HL-60/S4 (cell line): ENCODE data around the gene LSR.

Experiments used
- in situ Hi-C: fragments of 300-500 bp; cut with MboI; formaldehyde crosslinking; loops from 2 replicates; pipeline ENCODE4 v1.14.3; 2022; ENCODE audit warnings: low sequenced_read_pairs

LSR gene

GRCh38 chr19:35298561-35298972, 49.8 kb downstream of the LSR start:
- in situ Hi-C loops: no loop called here

- in situ Hi-C loops: no loop called here
Measured at GRCh38 chr19:35299523-35300338, 50.9 kb downstream of the LSR start.

- in situ Hi-C loops: no loop called here
Measured at GRCh38 chr19:35300339-35300649, 51.5 kb downstream of the LSR start.

- in situ Hi-C loops: no loop called here
Measured at GRCh38 chr19:35301961-35302360, 53.2 kb downstream of the LSR start.

GRCh38 chr19:35302446-35302845, 53.6 kb downstream of the LSR start:
- in situ Hi-C loops: no loop called here

- in situ Hi-C loops: no loop called here
Measured at GRCh38 chr19:35303357-35303915, 54.6 kb downstream of the LSR start.

- in situ Hi-C loops: no loop called here
Measured at GRCh38 chr19:35304036-35304435, 55.2 kb downstream of the LSR start.

- in situ Hi-C loops: no loop called here
Measured at GRCh38 chr19:35305181-35305580, 56.4 kb downstream of the LSR start.

GRCh38 chr19:35306473-35307246, 57.9 kb downstream of the LSR start:
- in situ Hi-C loops: no loop called here

- in situ Hi-C loops: no loop called here
Measured at GRCh38 chr19:35307931-35308330, 59.1 kb downstream of the LSR start.

- in situ Hi-C loops: no loop called here
Measured at GRCh38 chr19:35308910-35309309, 60.1 kb downstream of the LSR start.

- in situ Hi-C loops: no loop called here
Measured at GRCh38 chr19:35309481-35310279, 60.9 kb downstream of the LSR start.

GRCh38 chr19:35310331-35310730, 61.5 kb downstream of the LSR start:
- in situ Hi-C loops: no loop called here

- in situ Hi-C loops: no loop called here
Measured at GRCh38 chr19:35310811-35311465, 62.1 kb downstream of the LSR start.

- in situ Hi-C loops: no loop called here
Measured at GRCh38 chr19:35311901-35312665, 63.3 kb downstream of the LSR start.

GRCh38 chr19:35313587-35313986, 64.8 kb downstream of the LSR start:
- in situ Hi-C loops: no loop called here

- in situ Hi-C loops: no loop called here
Measured at GRCh38 chr19:35314031-35314430, 65.2 kb downstream of the LSR start.

- in situ Hi-C loops: no loop called here
Measured at GRCh38 chr19:35314858-35315470, 66.2 kb downstream of the LSR start.

- in situ Hi-C loops: no loop called here
Measured at GRCh38 chr19:35315883-35316282, 67.1 kb downstream of the LSR start.

- in situ Hi-C loops: no loop called here
Measured at GRCh38 chr19:35316560-35316959, 67.8 kb downstream of the LSR start.
